NCI-H748 (cell line): ENCODE results near the gene TRMU.
A peak's percentile ranks its signal among the peaks of the same experiment; 100 is the strongest.

Source experiments
- DNase-seq: peaks from one replicate; lab custom pipeline; 2025; ENCODE audit not compliant: unreplicated experiment; lab: John Stamatoyannopoulos, UW

The TRMU gene

GRCh38 chr22:46336119-46337078 lies 885 bp downstream of the TRMU start:
- DNase-seq, result peak; percentile 54

GRCh38 chr22:46337870-46338269 lies 2.4 kb downstream of the TRMU start:
- DNase-seq, result no peak

GRCh38 chr22:46338636-46339035 lies 3.1 kb downstream of the TRMU start:
- DNase-seq, result no peak

- DNase-seq, result no peak
Observed at GRCh38 chr22:46339956-46340355, 4.4 kb downstream of the TRMU start.

GRCh38 chr22:46340676-46341075 lies 5.2 kb downstream of the TRMU start:
- DNase-seq, result no peak

GRCh38 chr22:46346680-46347405 lies 11.3 kb downstream of the TRMU start:
- no peak for DNase-seq

- DNase-seq, result no peak
Observed at GRCh38 chr22:46347646-46348045, 12.1 kb downstream of the TRMU start.

- no peak for DNase-seq
Observed at GRCh38 chr22:46348099-46348695, 12.7 kb downstream of the TRMU start.

GRCh38 chr22:46349238-46349637 lies 13.7 kb downstream of the TRMU start:
- no peak for DNase-seq

GRCh38 chr22:46349681-46350080 lies 14.2 kb downstream of the TRMU start:
- DNase-seq, result no peak

- no peak for DNase-seq
Observed at GRCh38 chr22:46350121-46350520, 14.6 kb downstream of the TRMU start.

- no peak for DNase-seq
Observed at GRCh38 chr22:46350646-46351045, 15.1 kb downstream of the TRMU start.

- DNase-seq, result no peak
Observed at GRCh38 chr22:46351131-46351735, 15.7 kb downstream of the TRMU start.

GRCh38 chr22:46351767-46352166 lies 16.3 kb downstream of the TRMU start:
- DNase-seq, result no peak

- no peak for DNase-seq
Observed at GRCh38 chr22:46352276-46352675, 16.8 kb downstream of the TRMU start.

- DNase-seq, result no peak
Observed at GRCh38 chr22:46352691-46353386, 17.3 kb downstream of the TRMU start.

GRCh38 chr22:46353483-46354105 lies 18.1 kb downstream of the TRMU start:
- no peak for DNase-seq

- no peak for DNase-seq
Observed at GRCh38 chr22:46354176-46354992, 18.9 kb downstream of the TRMU start.

- no peak for DNase-seq
Observed at GRCh38 chr22:46354993-46355305, 19.4 kb downstream of the TRMU start.
